Neutrophil (primary cell): ENCODE data around the gene SMYD3.

Experiments used
- H3K27ac ChIP-seq: fragments of 200-600 bp; sonication (generic); 2 replicates; pipeline ENCODE4 v1.5.1; 2016; ENCODE audit warnings: mild to moderate bottlenecking, moderate library complexity
- H3K27me3 ChIP-seq: fragments of 200-600 bp; sonication (generic); 2 replicates; pipeline ENCODE4 v1.6.0; 2016; ENCODE audit warnings: mild to moderate bottlenecking
- H3K36me3 ChIP-seq: fragments of 200-600 bp; sonication (generic); 2 replicates; pipeline ENCODE4 v1.5.1; 2017
- H3K4me1 ChIP-seq, 2 experiments: fragments of 200-600 bp in 1 of 2; sonication (generic) in 1 of 2; 1 replicate in 1 of 2; 2 replicates in 1 of 2; pipeline versions ENCODE4 v1.5.1 to v1.6.1; 2013 to 2016; ENCODE audit warnings: low read depth in 1 of 2, low read length in 1 of 2, mild to moderate bottlenecking in 1 of 2, moderate library complexity in 1 of 2; ENCODE audit not compliant: control insufficient read depth in 1 of 2, insufficient read depth in 1 of 2
- H3K4me3 ChIP-seq, 2 experiments: fragments of 200-600 bp in 1 of 2; sonication (generic) in 1 of 2; 1 replicate in 1 of 2; 2 replicates in 1 of 2; pipeline ENCODE4 v1.5.1; 2013 to 2016; ENCODE audit warnings: low read depth in 1 of 2, low read length in 1 of 2, mild to moderate bottlenecking in 1 of 2, moderate library complexity in 1 of 2
- H3K9me3 ChIP-seq: fragments of 200-600 bp; sonication (generic); 2 replicates; pipeline ENCODE4 v1.5.1; 2016
- CTCF ChIP-seq: fragments of 200-600 bp; sonication (generic); IDR thresholded peaks from 2 replicates; pipeline ENCODE4 v1.5.1; 2016; ENCODE audit warnings: antibody characterized with exemption

Gene SMYD3

GRCh38 chr1:246512230-246512629, 5.2 kb upstream of the SMYD3 start:
- TF ChIP-seq CTCF = no peak
- Histone ChIP-seq H3K36me3 (no peaks in the 10 kb centered on the region), H3K4me1 (peaks cover 0 to 5% of the 10 kb centered on the region in 2 experiments), H3K4me3 (no peak overlapping the region), H3K27ac (no peak overlapping the region), H3K27me3 (no peaks in the 10 kb centered on the region), H3K9me3 (peaks cover 19% of the 10 kb centered on the region)

- no peak overlapping the region for H3K27ac ChIP-seq
- H3K4me3 ChIP-seq = no peak overlapping the region
- peaks cover 3% of the 10 kb centered on the region for H3K27me3 ChIP-seq
- peaks cover 4 to 11% of the 10 kb centered on the region in 2 experiments for H3K4me1 ChIP-seq
- peaks cover 11% of the 10 kb centered on the region for H3K9me3 ChIP-seq
- TF ChIP-seq CTCF = no peak
- H3K36me3 ChIP-seq = no peaks in the 10 kb centered on the region
Observed at GRCh38 chr1:246511203-246511602, 4.1 kb upstream of the SMYD3 start.

- Histone ChIP-seq H3K27ac (no peak overlapping the region), H3K9me3 (peaks cover 3% of the 10 kb centered on the region), H3K4me3 (no peak overlapping the region), H3K36me3 (no peaks in the 10 kb centered on the region), H3K4me1 (peaks cover 6 to 14% of the 10 kb centered on the region in 2 experiments), H3K27me3 (peaks cover 6% of the 10 kb centered on the region)
- TF ChIP-seq CTCF = no peak
Observed at GRCh38 chr1:246510147-246511030, 3.3 kb upstream of the SMYD3 start.

GRCh38 chr1:246508897-246509688, 2.0 kb upstream of the SMYD3 start:
- no peak for TF ChIP-seq CTCF
- Histone ChIP-seq H3K36me3 (no peaks in the 10 kb centered on the region), H3K27me3 (peaks cover 6% of the 10 kb centered on the region), H3K9me3 (no peaks in the 10 kb centered on the region), H3K4me3 (no peak overlapping the region), H3K4me1 (peaks cover 6 to 14% of the 10 kb centered on the region in 2 experiments), H3K27ac (no peak overlapping the region)

GRCh38 chr1:246506367-246506673, 759 bp downstream of the SMYD3 start:
- H3K9me3 ChIP-seq = no peaks in the 10 kb centered on the region
- H3K36me3 ChIP-seq = no peaks in the 10 kb centered on the region
- H3K27ac ChIP-seq = no peak overlapping the region
- H3K27me3 ChIP-seq = peaks cover 6% of the 10 kb centered on the region
- peaks cover 6 to 14% of the 10 kb centered on the region in 2 experiments for H3K4me1 ChIP-seq
- TF ChIP-seq CTCF = no peak
- peak overlapping the region; percentile 79 to 83 for H3K4me3 ChIP-seq
